GM18498 (cell line): ENCODE measurements around the gene NUP210.
"Not testable (repeated sequence)": the region's sequence is repeated elsewhere in the genome, so short reads cannot be mapped to it uniquely, and the experiment has no call there.

ENCODE experiments used
- ATAC-seq: cut with Tn5 transposase; IDR thresholded peaks from one replicate; pipeline ENCODE4 v1.9.1; 2021; ENCODE audit warnings: mild to moderate bottlenecking, moderate library complexity; ENCODE audit not compliant: unreplicated experiment

Gene NUP210

DNA sequence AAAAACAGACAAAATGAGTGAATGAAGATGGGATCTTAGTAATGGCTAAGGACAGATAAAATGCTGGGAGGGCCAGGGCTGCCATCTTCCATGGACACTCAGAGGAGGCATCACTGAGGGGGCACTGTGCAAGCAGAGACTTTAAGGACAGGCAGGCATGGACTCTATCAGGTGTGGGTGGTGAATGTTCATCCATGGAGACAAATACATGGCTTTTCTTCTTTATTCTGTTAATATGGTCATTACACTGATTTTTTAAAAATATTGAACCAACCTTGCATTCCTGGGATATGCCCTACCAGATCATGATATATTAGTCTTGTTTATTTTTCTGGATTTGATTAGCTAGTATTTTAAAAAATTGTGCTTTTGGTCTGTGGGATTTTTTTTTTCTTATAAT lies 12.2 kb downstream of the NUP210 start:
- ATAC-seq, result no peak

DNA sequence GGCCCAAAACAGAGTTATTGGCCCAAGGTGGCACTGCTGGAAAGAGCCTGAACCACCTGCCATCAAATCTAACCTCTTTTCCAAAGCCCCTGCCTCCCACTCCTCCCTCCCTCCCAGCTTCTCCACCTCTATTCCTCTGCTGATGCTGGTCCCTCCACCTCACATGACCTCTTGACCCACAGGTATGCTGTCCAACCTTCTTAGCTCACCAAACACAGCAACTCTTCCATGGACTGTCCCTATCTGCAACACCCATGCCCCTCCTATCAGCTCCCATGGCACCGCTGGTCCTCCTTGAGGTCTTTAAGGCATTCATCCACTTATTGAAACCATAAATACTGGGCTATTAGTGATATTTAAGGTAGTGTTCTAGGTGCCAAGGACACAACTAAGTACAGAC lies 12.6 kb downstream of the NUP210 start:
- ATAC-seq, result no peak

DNA sequence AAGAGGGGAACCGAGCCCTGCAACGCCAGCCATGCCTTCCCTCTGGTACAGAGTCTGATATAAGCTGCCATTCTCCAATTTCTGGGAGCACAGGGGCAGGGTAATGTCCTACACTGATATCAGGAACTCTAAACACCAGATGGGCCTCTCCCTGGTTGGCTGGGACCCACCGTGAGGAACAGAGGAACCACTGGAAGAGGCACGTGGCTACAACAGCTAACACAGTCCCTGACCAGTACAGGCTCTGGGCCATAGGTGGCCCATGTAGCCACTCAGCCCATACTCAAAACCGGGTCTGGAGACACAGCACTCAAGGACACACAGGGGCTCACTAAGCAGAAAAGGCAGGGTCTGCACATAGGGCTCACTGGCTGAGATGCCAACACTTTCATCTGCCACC lies 13.9 kb downstream of the NUP210 start:
- ATAC-seq, result no peak

DNA sequence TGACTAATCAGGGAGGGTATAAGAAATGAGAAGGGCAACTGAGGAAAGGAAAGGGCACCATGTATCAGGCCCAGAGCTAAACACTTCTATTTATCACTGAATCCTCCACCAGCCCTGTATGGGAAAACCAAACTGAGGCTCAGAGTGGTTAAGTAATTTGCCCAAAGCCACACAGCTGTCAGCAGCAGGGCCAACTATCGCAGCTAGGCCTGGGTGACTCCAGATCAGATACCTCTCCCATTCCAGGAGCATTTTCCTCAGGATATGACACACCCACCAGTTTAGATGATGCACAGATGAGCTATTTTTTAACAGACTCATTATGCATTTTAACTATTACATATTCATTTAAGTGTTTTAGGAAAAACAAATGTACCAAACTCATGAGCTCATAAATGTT lies 14.5 kb downstream of the NUP210 start:
- ATAC-seq, result no peak

DNA sequence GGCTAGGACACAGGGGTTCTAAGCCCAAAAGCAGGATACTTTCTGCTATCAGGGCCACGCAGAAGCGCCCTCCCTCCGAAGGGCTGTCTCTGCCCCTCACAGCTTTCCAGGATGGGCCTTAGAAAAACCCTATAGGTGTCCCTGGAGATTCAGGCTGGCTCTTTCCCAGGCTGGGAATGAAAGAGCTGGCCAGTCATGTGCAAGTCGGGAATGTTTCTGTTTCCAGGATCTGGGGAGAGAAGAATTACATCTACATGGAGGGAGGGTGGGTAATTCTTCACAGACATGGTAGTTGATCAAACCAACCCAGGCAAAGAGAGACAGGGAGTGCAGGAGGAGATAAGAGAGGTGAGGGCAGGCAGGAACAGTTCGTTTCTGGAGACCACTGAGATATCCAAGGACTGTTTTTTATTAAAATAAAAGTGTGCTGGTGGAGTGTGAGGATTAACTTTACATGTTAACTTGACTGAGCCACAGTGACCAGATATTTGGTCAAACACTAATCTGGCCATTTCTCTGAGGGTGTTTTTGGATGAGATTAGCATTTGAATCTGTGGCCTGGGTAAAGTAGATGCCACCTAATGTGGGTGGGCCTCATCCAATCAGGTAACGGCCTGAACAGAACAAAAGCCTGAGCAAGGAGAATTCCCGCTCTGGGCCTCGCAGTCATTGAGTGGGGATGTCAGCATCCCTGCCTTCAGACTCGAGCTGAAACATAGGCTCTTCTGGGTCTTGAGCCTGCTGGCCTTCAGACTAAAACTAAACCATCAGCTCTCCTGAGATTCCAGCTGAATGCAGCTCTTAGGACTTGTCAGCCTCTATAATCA lies 15.3 kb downstream of the NUP210 start:
- no peak for ATAC-seq

DNA sequence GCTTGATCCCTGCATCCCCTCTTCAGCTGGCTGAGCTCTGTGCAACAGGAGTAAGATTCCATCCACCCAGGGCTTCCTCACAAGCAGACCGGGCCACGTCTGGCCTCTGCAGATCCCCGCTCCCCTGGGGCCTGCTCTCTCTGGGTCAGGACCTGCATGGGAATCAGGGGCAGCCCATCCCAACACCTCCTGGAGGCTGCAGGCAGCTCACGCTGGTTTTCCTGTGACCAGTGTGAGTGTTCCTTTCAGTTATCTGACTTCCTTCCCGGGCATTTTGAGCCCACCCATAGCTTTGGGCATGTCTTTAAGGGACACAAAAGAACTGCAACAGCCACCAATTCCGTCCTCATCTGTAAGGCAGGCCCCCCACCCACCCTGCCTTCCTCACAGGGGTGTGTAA lies 16.3 kb downstream of the NUP210 start:
- no peak for ATAC-seq

DNA sequence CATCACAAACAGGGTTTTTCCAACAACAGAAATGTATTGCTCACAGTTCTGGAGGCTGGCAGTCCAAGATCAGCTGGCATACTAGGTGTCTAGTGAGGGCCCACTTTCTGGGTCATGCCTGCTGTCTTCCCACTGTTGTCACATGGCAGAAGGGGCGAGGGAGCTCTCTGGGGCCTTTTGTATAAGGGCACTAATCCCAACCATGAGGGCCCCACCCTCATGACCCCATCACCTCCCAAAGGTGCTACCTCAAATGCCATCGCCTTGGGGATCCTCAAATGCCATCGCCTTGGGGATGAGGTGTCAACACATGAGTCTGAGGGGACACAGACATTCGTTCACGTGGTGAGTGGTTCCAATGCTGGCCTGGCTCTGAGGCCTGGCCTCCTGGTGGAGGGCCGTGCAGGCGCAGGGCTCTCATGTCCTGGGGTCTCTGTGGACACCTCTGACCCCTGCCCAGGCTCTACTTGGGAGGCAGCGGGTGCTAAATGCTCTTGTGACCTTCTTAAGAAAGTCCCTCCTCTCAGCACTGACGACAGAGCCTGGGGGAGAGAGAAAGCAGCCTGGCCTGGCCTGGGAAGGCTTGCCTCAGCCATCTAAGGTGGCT lies 16.8 kb downstream of the NUP210 start:
- no peak for ATAC-seq

DNA sequence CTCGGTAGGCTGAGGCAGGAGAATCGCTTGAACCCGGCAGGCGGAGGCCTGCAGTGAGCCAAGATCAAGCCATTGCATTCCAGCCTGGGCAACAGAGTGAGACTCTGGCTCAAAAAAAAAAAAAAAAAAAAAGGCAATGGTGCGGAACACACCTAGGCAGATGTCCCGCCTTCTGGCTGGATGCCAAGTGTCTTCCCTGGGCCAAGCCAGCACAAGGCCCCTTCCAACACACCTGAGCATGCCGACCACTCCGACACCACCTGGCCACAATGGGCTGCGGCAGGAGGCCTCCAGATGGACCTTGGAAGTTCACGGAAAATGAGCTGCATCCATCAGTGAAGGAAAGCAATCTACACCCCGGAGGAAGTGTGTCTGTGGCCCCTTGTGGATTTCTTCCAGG lies 19.0 kb downstream of the NUP210 start:
- no peak for ATAC-seq

DNA sequence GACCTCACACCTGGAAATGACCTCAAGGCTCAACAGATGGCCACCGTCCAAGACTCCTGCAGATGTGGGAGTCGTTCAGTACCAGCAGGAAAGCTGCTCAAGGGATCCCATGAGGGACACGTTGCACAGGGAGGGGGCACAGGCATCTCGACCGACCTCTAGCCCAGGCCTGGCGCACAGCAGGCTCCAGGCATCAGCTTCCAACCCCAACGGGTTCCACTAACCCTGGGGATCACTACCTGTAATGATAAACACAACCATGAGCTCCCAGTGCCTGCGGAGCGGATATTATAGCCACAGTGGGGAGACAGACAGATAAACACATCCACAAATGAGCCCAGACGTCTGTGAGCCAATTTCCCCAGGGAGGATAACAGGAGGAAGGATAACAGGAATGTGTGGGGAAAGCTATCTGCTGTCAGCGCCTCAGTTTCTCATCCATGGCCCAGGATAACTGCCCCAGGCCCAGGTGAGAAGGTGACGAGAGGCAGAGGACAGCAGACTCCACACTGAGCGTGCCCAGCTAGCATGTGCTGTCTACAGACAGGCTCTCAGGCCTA lies 19.9 kb downstream of the NUP210 start:
- no peak for ATAC-seq

DNA sequence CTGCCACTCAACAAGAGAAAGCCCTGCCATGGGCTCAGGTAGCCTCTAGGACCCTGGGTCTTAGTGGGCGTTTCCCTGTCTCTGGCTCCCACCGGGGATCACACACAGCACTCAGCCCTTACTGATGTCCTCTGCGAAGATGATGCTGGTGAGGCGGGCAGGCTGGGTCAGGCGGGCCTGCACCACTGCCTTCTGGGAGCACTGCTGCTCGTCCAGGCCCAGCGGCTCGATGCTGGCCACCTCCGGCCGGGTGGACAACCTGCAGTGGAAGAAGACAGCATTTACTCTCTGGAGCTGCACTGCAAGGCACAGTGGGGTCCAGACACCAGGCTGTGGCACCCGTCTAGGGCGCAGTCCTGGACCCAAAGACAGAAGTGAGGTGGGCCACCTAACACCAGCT lies 20.5 kb downstream of the NUP210 start:
- ATAC-seq, result no peak

DNA sequence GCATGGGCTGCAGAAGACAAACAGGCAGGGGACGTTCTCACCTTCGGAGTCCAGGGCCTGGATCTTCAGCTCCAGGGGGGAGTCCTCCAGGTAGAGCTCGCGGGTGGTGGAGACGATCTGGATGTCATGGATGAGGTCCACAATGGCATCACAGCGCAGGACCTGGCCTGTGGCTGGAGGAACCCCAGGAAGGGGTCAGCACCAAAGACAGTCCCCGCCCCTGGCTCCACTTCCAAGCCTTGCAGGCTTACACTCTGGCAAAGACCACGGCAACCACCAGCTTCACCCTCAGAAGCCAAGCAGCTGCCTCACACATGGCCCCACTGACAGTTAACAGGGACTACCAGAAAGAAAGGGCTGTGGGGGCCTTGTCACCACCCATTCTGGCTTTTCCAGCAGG lies 22.8 kb downstream of the NUP210 start:
- ATAC-seq, result no peak

DNA sequence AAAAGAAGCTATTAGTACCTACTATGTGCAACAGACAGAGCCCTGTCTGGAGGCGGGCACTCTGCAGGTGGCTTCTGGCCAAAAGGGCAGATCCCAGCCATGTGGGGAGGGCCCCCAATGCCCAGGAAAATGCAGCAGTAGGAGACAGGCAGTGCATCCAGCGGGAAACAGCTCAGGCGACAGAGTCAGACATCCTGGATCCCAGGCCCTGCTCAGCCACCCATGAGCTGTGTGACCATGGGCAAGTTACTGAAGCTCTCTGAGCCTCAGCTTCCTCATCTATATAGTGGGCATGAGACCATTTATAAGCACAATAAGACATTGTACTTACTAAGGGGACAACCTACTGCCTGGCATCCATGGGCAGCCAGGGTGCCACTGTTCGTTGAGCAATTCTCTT lies 25.8 kb downstream of the NUP210 start:
- ATAC-seq, result no peak

DNA sequence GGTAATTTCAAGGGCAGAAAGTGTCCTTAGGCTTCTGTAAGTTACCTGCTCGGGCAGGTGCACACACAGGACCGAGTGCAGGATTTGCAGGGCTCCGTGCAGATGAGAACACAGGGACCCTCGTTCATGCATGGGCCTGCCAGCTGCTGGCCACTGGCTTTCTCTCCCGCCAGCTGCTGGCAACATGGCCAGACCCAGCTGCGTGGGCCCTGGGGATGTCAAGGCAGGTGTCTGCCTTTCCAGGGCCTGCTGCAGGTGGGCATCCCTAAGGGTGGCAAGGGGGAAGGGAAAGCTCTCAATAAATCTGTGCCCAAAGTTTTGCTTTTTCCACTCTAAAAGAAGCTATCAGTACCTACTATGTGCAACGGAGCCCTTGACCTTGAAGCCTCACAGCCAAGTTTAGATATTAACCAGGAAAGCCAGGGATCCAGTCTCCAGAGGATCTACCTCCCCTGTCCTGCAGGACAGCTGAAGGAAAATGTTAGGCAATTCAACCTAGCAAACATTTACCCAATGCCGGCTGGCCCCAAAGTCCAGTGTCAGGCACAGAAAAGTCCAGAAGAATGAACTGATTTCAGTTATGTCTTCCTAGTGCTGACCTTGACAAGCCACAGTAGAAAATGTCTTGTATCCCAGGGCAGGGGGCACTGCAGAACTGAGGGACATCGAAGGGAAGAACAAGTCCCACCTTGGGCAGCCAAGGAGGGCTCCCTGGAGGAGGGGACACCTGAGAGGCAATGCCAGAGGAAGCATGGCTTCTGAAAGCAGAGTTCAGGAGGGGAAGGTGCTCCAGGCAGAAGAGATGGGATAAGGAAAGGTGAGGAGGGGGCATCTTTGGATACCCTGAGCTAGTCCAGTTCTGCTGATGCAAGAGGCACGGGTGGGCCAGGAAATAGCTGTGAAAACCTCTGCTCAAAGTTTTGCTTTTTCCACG lies 26.4 kb downstream of the NUP210 start:
- no peak for ATAC-seq

DNA sequence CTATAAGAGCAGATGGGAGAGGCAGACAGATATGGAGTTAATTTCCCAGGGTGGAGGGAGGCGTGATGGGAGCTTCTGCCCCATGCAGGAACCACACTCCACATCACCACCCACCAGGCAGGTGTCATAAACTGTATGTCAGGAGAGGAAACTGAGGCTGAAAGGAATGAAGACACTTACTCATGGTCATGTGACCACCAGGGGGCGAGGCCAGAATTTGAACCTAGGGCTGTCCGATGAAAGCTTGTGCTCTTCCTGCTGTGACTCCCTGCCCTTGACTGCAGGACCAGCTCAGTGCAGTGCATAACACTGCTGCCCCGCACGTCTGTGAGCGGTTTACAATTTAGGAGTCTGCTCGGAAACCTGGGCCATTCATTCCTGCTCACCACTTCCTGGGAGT lies 28.8 kb downstream of the NUP210 start:
- ATAC-seq, result no peak

DNA sequence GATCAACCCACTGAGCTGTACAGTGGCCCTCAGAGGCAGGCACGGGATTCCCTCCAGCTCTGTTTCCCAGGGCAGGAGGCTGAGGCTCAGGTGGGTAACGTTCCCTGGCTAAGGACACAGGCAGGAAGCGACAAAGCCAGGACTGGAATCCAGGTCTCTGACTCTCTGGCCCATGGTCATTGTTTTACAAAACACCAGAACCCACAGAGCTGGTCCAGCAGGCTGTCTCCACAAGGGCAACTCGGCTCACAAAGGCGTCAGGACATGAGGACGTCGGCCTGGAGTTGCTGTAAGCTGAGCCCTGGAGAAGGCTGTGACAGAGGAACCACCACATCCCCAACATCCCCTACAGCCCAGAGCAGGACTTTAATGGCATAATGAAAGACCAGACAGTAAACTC lies 30.7 kb downstream of the NUP210 start:
- ATAC-seq, result no peak

DNA sequence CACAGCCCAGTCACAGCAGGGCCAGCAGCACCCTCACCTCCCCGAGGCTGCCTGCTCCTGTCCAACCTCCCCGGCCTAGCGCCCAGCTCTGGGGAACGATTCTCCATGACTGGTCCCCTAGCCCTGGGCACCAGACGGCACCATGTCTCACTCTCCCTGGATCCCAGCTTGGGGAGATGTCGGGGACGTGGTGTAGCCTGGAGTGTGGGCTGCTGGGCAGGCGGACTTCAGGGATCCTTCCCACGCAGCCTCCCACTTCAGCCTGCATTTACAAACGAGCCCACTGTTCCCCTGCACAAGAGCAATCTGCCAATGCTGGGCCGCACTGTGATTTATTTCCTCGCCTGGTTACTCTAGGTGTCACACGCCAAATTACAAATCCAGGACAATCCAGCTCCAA lies 31.3 kb downstream of the NUP210 start:
- no peak for ATAC-seq

DNA sequence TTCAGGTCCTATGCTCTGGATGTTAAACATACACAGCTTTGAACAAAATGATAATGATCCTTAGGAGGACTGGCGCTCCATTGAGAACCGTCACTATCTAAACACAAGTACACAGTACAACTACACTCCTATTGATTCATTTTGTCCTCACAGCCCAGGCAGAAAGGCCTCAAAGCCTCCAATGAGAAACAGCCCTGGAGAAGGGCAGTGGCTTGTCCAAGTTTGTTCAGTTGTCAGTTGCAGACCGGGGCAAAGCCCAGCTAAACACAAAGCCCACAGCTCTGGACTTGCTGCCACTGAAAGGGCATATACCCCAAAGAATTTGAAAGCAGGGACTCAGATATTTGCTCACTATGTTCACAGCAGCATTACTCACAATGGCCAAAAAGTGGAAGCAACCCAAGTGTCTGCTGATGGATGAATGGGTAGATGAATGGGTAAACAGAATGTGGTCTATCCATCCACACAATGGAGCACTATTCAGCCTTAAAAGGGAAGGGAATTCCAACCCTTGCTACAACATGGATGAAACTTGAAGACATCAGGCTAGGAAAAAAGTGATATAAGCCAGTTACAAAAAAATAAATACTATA lies 34.7 kb downstream of the NUP210 start:
- no peak for ATAC-seq

DNA sequence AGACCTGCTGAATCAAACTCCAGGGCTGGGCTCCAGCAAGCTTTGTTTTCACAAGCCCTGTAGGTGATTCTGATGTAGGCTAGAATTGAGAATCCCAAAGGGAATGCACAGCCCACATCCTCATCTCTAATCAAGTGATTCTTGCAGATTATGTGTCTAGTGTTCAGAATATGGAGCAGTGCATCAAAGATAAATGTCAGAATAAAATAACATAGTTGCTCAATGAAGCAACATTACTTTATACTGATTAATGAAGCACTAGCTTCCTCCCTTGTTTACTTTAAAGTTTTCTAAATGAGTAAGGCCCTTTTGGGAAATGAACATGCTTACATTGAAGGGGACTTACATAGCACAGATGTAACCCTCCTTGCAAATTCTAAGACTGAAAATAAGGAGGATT lies 39.2 kb downstream of the NUP210 start:
- ATAC-seq, result no peak

DNA sequence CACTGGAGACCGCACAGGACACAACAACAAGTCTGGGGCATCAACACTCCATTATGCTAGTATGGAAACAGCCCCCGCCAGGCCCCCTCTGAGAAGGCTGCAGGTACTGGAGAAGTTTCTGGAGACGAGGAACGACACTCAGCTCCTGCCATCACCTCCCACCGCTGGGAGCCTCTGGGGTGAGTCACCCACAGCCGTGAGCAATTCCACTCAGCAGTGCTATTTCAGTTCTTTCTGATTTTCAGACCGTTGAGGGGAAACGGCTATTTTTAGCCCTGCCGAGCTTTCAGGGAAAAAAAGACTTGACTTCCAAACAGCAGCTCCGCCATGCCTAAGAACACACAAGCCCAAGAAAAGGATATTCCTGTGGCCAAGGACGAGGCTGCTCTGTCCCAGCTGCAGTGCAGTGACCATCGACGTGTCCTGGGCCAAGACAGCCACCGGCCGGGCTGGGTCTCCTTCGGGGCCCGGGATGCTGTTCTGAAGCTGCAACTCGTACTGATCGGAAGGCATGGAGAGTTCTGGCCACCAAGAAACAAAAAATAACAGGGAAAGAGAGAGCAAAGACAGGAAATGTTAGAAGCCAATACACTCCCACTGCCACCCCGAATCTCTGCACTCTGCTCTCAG lies 40.8 kb downstream of the NUP210 start:
- no peak for ATAC-seq

DNA sequence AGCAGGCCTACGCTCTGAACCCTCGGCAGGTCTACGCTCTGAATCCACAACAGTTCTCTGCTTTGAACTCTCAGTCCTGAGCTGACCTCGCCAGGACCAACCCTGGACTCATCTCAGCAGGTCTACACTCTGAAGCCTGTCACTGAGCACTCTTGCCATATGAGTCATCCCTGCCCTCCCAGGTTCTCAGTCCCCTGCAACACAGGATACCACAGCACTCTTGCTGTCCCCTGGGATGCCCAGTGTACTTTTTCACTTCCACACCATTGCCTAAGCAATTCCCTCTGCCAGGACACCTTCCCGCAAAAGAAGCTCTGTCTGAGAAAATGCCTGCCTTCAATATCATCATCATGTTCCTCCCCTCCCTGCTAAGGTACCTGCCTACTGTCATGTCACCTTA lies 42.0 kb downstream of the NUP210 start:
- ATAC-seq, result peak; percentile 56

DNA sequence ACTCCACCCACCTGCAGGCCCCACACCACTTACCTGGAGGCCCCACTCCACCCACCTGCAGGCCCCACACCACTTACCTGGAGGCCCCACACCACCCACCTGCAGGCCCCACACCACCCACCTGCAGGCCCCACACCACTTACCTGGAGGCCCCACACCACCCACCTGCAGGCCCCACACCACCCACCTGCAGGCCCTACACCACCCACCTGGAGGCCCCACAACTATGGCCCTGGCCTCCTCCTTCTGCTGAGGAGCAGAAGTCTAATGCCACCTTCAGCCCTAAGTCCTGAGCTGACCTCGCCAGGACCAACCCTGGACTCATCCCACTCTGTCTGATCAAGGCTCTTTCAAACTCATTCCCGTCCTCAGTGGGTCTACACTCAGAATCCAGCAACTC lies 42.4 kb downstream of the NUP210 start:
- not testable (repeated sequence) for ATAC-seq
